Measurements from ENCODE around the gene DPYD. TPM values are rescaled to one million over a fixed set of nuclear protein-coding genes. Genes with fewer than 3 reads are reported as not detected.

DPYD gene
- total RNA-seq, 1 donor = 35.8 TPM

DNA sequence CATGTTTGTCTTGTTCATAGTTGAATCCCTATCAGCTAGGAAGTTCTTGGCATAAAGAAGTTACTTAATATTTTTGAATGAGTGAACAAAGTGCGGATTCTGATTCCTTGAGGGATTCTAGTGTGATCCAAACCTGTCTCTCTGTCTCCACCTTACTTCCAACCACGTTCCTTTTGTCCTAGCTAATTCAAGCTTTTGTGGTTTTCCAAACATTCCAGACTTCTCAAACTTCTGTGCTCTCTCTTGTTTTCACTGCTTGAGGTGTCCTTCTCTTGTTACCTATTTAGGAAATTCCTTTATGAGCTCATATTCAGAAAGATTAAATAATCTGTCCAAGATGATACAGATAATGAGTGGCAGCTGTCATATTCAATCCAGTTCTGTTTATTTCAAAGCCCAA, 846.1 kb downstream of the DPYD start:
- DNase-seq (ENCODE audit: low read depth in 2 of 3, low spot score in 2 of 3) = no peak

DNA sequence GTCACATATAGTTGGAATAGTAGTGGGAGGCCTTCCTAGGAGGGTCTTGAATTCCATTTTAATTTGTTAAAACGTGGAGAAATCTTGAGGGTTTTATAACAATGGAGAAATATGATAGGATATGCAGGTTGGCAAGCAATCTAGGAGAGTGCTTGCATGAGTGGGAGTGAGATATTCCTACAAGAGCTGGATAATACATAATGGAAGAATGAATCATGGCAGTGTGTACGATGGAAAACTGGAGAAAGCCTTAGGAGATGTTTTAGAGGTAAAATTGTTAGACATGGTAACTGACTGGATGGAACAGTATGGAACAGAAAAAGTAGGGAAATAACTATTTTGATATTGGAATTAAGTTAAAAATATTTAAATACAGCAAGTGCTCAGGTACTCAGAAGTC, 846.9 kb downstream of the DPYD start:
- DNase-seq (ENCODE audit: low read depth in 2 of 3, low spot score in 2 of 3) = no peak

- no peak for DNase-seq (ENCODE audit: low read depth in 2 of 3, low spot score in 2 of 3)
Observed at GRCh38 chr1:97073169-97073568, 847.7 kb downstream of the DPYD start.

- no peak for DNase-seq (ENCODE audit: low read depth in 2 of 3, low spot score in 2 of 3)
Observed at GRCh38 chr1:97071173-97071572, 849.7 kb downstream of the DPYD start.

- no peak for DNase-seq (ENCODE audit: low read depth in 2 of 3, low spot score in 2 of 3)
Observed at GRCh38 chr1:97070376-97070775, 850.5 kb downstream of the DPYD start.

- DNase-seq (ENCODE audit: low read depth in 2 of 3, low spot score in 2 of 3) = no peak
Observed at GRCh38 chr1:97069312-97069711, 851.5 kb downstream of the DPYD start.

- DNase-seq (ENCODE audit: low read depth in 2 of 3, low spot score in 2 of 3) = no peak
Observed at GRCh38 chr1:97066860-97067259, 854.0 kb downstream of the DPYD start.

DNA sequence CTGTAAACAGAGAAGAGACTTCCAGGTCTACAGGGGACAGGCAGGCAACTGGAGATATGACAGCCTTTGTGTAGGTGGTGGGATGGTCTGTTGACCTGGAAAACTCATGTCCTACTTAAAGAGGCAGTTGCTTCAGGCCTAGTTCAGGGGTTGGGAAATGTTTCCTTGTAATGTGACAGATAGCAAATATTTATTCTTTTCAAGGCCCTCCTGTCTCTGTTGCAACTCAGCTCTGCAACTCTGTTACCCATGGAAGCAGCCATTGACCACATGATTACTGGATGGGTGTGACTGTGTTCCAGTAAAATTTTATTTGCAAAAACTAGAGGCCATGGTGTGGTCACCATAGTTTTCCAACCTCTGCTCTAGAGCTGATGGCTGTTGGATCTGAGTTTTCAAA, 857.3 kb downstream of the DPYD start:
- DNase-seq (ENCODE audit: low read depth in 2 of 3, low spot score in 2 of 3) = no peak

DNA sequence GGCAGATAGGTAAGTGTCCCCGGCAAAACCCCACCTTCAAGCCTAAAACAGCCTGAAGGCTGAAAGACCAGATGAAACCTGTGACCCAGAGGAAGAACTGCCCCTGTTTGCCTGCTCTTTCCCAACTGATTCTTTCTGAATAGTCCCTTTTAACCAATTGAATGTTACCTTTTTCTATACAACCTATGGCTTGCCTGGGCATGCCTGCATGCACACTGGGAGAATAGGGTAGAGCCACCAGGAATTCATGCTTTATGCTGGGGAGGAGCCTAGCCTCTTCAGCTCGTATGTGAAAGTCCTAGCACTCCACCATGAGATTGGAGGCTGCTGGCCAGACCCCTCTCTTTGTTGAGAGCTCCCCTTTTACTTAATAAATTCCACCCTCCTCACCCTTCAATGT, 859.2 kb downstream of the DPYD start:
- no peak for DNase-seq (ENCODE audit: low read depth in 2 of 3, low spot score in 2 of 3)

- DNase-seq (ENCODE audit: low read depth in 2 of 3, low spot score in 2 of 3) = no peak
Observed at GRCh38 chr1:97056386-97056785, 864.4 kb downstream of the DPYD start.

GRCh38 chr1:97053268-97053667, 867.6 kb downstream of the DPYD start:
- DNase-seq (ENCODE audit: low read depth in 2 of 3, low spot score in 2 of 3) = no peak

GRCh38 chr1:97051823-97052222, 869.0 kb downstream of the DPYD start:
- no peak for DNase-seq (ENCODE audit: low read depth in 2 of 3, low spot score in 2 of 3)

DNA sequence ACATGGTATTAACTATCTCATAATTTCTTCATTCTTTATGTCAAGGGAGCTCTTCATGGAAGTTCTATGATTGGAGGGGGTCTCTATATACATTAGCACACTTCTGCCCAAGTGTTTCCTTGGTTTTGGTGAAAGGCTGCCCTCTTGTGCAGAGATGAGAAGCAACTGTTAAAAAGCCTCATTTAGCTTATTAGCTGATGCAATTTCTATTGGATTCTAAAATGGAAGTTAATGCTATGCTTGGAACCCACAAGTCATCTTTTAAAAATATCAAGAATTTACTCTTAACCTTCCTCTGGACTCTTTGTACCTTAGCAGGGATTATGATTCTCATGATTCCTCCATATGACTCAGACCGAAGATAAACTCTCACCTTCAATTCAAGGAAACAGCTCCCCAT, 870.3 kb downstream of the DPYD start:
- DNase-seq (ENCODE audit: low read depth in 2 of 3, low spot score in 2 of 3) = peak in 2 of 3 donors; percentile 2 to 20

DNA sequence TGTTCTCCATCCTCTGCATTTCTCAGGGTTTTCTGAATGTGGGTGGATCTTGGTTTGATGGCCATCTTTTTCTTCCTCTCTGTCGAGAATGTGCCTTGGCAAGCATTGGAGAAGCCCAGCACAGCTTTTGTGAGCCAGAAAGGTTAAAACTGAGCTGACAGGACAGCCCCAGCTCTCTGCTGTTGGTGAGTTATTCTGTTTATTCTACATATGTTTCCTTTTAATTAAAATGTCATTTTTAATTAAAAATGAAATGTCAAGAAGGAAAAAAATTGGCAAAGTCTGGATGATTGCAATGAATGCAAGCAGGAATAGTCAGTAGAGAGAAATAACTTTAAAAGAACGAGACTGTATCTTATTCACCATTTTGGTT, 873.4 kb downstream of the DPYD start:
- no peak for DNase-seq (ENCODE audit: low read depth in 2 of 3, low spot score in 2 of 3)

DNA sequence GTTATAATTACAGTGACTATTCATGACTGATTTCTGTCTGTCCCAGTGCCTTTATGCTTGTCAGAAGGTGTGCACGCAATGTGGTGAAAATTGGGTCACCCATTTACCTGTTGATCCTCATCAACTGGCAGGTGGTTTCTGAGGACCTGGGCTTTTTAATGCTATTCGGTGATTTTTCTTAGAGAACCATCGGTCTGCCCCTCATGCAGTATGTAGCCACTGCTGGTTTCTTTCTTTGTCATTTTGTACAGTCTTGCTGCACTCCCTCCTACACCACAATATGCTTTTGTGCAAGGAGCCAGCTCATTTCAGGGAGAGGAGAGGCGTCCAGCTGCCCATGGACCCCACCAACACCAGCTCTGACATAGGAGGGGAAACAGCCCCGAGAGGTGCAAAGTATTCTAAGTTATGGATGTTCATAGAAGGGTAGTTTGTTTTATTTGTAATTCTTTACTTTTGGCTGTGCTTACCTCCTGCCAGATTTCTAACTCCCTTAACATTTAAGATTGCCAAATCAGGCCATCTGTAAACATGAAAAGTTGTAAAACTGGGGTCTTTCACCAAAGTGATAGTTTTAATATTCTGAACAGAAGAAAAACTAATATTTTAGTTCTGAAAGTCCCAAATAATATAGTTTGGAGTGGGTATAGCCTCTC, 873.9 kb downstream of the DPYD start:
- DNase-seq (ENCODE audit: low read depth in 2 of 3, low spot score in 2 of 3) = no peak

DNA sequence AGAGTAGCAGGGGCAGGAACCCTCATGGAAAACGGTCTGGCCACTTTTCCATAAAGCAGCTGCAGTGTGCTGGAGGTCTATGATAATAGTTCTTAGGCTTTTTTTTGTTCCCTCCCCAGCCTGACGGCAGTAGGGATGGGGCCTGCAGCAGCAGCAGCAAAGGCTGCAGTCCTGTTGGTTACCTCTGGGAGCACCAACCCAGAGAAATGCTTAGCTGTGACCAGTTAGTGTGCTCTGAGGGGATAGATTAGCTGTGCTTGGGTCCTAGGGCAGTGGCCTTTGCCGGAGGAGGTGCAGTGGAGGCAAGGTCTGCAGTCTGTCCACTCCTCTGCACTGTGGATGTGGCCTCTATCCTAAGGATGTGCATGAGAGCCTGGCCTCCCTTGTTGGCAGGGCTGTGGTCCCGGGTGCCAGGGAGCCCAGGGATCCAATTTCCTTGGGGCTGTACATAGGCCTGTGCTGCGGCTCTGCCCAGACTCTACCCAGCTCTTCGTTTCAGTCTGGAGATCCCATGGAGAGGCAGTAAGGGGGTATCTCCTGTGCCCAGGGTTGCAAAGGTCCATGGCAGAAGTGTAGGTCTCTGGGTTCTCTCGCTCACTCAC, 876.6 kb downstream of the DPYD start:
- no peak for DNase-seq (ENCODE audit: low read depth in 2 of 3, low spot score in 2 of 3)

DNA sequence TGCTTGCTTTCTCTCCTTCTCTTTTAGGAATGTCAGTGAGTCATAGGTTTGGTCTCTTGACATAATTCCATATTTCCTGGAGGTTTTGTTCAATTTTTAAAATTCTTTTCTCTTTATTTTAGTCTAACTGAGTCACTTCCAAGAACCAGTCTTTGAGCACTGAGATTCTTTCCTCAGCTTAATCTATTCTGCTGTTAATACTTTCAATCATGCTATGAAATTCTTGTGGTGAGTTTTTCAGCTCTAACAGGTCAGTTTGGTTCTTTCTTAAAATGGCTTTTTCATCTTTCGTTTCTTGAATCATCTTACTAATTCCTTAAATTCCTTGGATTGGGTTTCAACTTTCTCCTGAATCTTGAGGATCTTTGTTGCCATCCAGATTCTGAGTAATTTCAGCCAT, 878.3 kb downstream of the DPYD start:
- DNase-seq (ENCODE audit: low read depth in 2 of 3, low spot score in 2 of 3) = no peak

- DNase-seq (ENCODE audit: low read depth in 2 of 3, low spot score in 2 of 3) = no peak
Observed at GRCh38 chr1:97041026-97041425, 879.8 kb downstream of the DPYD start.

DNA sequence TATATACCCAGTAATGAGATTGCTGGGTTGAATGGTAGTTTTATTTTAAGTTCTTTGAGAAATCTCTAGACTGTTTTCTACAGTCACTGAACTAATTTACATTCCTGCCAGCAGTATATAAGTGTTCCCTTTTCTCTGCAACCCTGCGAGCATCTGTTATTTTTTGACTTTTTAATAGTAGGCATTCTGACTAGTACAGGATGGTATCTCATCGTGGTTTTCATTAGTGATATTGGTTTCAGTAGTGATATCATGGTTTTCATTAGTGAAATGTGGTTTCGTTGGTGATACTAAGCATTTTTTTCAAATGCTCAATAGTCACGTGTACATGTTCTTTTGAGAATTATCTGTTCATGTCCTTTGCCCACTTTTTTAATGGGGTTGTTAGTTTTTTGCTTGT, 882.4 kb downstream of the DPYD start:
- no peak for DNase-seq (ENCODE audit: low read depth in 2 of 3, low spot score in 2 of 3)

DNA sequence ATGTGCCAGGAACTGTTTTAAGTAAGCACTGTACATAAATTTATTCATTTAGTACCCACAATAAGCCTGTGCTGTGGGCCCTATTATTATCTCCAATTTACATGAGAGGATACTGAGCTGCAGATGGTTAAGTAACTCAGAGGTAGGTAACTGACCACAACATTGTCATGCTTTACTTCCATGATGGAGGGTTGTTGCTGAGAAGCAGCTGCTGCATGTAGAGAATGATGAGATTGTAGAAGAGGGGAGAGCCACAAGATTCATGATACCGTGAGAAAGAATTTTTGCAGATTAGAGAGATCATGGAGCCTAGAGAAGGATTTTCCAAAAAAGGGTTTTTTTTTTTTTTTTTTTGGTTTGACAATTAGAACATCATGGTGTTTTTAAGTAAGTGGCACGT, 886.2 kb downstream of the DPYD start:
- no peak for DNase-seq (ENCODE audit: low read depth in 2 of 3, low spot score in 2 of 3)

- no peak for DNase-seq (ENCODE audit: low read depth in 2 of 3, low spot score in 2 of 3)
Observed at GRCh38 chr1:97033949-97034348, 886.9 kb downstream of the DPYD start.

All from hematopoietic multipotent progenitor cell (in vitro differentiated cells).